Activated CD8-positive, alpha-beta memory T cell treated with anti-CD3 and anti-CD28 coated beads for 48 hours (primary cell): ENCODE results near the gene EPHA2.
"Not testable (repeated sequence)": the region's sequence is repeated elsewhere in the genome, so short reads cannot be mapped to it uniquely, and the experiment has no call there.

Experiments used
- DNase-seq, 3 experiments: peaks; one replicate each; pipeline ENCODE4 v3.0.0-alpha.2; 2020; ENCODE audit warnings: low read depth in 2 of 3, low spot score in 2 of 3

The EPHA2 gene

DNA sequence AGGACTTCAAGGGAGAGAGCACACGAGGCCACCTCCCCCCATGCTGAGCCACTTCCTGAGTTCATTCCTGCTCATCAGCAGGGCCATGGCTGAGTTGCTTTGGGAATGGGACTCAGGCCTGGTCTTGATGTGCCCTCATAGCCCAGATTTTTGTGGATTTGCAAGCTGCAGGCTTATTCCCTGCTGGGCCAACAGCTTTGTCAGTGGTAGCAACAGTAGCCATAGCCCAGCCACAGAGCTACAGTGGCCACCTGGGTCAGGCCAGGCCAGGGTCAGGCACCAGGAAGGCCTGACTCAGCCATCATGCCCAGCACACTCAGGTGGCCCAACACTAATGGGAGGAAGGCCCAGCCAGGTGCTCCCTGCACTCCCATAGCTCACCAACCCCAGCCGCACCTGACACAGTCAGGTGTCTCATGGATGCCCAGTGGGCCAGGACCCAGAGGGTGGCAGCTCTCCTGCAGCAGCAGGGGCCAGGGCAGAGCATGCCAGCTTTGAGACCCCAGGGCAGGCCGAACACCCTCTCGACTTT is 33.5 kb downstream of the EPHA2 start:
- no peak for DNase-seq

DNA sequence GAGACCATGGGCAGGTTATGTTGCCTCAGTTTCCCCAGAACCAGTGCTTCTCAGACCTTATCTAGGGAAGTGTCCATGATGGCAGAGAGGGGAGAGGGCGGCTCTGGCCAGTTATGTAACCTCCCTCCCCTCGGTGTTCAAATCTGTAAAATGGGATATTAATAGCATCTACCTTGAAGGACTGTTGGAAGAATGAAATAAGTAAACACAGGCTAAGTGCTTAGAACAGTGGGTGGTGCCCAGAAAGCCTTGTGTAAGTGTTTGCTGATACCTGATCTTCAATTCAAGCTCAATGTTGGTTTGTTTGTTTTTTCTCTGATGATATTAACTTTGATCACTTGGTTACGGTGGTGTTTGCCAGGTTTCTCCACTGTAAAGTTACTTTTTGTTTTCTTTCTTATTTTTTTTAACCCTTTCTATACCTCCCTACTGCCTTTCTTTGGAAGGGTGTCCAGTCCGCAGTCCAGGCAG is 34.9 kb downstream of the EPHA2 start:
- DNase-seq: no peak

GRCh38 chr1:16120407-16120806 is 35.5 kb downstream of the EPHA2 start:
- DNase-seq: no peak

DNA sequence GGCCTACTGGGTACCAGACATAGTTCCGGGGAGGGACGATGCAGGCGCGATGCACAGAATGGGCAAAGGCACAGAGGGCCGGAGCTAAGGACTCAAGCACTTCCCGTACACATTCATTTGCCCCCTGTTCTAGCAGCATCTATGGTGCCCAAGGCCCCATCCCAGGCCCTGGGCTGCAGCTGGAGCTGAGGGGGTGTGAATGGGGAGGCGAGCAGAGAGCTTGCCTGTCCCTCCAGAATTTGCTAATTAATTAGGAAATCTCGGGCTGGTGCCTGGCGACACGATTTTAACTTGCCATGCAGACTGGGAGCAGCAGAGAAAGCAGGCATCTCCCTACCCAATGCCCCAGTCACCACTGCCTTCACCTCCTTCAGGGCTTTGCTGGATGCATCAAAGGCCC is 35.9 kb downstream of the EPHA2 start:
- no peak for DNase-seq

- DNase-seq: no peak
Observed at GRCh38 chr1:16119504-16119903, 36.4 kb downstream of the EPHA2 start.

- DNase-seq: no peak
Observed at GRCh38 chr1:16118706-16119105, 37.2 kb downstream of the EPHA2 start.

DNA sequence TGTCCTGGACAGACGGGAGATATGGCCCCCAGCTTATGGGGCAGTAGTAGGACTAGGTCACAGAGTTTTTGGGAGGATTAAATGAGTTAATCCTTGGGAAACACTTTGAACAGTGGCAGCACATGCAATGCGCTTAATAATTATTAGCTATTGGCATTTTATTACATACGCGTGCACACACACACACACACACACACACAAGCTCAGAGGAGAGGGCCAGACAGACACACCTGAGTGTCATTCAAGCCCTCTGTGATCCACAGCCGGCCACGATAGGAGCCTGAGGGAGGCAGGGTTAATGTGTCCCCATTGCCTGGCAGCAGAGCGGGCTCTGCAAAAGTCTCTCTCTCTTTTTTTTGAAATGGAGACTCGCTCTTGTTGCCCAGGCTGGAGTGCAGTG is 37.9 kb downstream of the EPHA2 start:
- no peak for DNase-seq

DNA sequence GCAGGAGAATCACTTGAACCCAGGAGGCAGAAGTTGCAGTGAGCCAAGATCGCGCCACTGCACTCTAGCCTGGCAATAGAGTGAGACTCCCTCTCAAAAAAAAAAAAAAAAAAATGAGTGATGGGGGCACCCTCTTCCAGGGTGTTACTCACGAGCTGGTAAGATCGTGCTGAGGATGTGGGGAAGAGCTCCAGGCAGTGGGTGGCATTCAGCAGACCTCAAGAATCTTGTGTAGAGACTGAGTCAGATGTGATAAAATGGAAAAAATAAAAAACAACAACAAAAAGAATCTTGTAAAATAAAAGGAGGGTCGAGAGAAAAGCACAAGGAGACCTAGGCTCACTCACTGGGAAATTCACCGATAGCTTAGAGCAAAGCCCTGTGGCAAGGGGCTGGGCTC is 38.5 kb downstream of the EPHA2 start:
- no peak for DNase-seq

DNA sequence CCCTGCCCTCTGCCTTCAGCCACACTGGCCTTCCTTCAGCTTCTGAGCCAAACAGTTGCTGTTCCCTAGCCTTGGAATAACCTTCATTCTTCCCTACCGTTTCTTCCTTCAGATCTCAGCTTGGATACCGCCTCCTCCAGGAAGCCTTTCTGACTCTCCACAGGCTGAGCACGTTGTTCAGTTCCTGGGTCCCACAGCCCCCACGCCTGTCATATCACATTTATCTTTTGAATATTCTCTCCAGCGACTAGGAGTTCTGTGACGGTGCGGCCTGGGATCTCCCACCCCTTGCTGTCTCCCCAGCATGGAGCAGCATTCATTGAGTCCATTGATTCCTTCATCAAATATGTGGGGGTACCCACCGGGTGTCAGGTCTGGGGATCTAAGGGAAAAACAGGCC is 39.2 kb downstream of the EPHA2 start:
- no peak for DNase-seq

GRCh38 chr1:16116002-16116401 is 39.9 kb downstream of the EPHA2 start:
- DNase-seq: no peak

GRCh38 chr1:16115468-16115983 is 40.3 kb downstream of the EPHA2 start:
- no peak for DNase-seq

- DNase-seq: no peak
Observed at GRCh38 chr1:16114527-16115467, 41.1 kb downstream of the EPHA2 start.

DNA sequence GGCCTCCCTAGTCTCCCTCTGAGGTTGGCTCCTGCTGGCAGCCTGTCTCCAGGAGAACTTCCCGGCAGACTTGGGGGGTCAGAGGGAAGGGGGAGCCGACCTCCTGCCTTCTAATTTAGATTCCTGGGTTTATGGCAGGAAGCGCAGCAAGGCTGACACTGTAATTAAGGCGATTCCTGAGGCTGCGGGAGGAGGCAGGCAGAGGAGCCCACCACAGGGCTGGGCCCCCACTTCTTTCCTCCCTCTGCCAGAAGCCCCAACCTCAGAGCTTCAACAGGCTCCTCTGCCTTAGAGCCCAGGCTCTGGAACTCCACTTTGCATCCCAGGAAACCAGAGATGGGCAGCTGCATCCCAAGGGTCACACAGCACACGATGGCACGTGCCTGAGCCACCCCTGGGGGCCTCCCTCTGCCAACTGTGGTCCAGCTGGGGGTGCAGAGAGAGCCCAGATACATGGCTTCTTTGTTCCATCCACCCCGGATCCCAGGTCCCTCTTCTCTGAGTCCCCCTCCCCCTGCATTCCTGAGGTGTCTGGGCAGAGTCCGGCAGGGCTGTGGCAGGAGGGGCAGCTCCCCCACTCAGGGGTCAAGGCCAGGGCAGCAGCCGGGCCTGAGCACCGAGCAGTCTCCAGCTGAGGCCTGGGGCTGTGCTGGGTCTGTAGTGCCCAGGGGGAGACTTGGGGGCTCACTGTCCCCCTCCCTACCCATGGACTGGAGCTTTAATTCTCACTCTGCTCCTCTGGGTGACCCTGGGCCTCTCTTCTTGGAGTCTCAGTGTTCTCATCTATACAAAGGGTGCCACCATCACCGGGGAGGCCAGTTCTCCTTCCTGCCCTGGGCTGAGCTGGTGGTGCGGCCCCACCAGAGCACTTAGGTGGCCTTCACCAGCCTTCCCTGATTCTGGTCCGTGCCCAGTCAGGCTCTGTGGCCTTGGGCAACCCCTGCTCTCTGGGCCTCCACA is 43.0 kb downstream of the EPHA2 start:
- no peak for DNase-seq

DNA sequence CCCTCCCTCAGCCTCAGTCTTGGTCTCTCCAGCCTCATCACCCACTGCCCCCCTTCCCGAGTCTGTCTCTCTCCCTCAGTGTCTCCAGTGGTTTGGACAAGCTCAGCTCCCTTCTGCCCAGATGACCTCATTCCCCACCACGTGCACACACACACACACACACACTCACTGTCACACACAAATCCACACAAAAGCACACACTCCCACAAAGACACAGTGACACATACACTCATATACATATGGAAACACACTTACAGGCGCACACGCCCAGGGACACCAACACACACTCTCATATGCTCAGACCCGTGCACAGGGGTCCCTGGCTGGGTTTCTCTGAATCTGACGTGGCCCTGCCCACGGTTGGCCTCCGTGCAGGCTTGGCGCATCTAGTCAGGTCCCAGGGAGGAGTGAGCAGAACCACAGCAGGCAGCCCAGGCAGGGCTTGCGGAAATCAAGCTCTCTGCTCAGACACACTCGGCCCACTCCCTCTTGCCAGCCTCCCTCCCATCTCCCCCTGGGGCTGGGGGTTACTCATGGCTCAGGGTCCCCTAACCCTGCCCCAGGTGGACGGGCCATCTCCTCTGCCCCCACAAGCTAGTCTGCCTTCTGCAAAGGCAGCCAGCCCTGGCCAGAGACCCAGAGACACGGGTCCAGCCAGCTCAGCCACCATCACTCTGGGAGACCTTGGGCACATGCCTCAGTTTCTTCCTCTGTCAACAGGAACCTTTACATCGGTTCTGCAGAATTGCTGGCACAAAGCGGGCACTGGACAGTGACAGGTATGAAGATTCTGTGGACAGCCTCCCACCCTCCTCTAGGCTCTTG is 43.9 kb downstream of the EPHA2 start:
- no peak for DNase-seq

DNA sequence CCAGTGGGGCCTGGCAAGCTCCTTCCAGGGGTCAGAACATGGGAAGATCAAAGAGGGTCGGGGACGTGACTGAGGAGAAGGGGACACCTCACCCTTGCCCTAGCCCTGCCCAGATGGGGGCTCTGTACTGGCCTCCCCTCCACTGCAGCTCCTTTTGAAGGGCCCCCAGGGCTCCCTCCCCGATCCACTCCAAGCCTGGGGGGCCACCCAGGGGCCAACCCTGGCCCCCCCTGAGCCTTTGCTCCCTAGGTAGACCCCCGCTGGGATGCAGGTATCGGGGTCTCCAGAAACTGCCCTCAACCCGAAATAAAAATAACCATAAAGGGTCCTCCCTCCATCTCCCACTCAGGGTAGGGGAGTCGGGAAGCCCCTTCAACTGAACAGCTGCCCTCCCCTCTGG is 45.0 kb downstream of the EPHA2 start:
- DNase-seq: no peak

GRCh38 chr1:16110456-16110855 is 45.4 kb downstream of the EPHA2 start:
- DNase-seq: no peak

- DNase-seq: no peak
Observed at GRCh38 chr1:16109571-16109970, 46.3 kb downstream of the EPHA2 start.

- not testable (repeated sequence) for DNase-seq
Observed at GRCh38 chr1:16107039-16107438, 48.8 kb downstream of the EPHA2 start.

GRCh38 chr1:16101623-16102022 is 54.2 kb downstream of the EPHA2 start:
- no peak for DNase-seq

GRCh38 chr1:16099412-16099811 is 56.5 kb downstream of the EPHA2 start:
- DNase-seq: no peak
